Right ventricle myocardium inferior (tissue), 1 donor: ENCODE results near the gene SLIT3. TPM values are rescaled to one million over a fixed set of nuclear protein-coding genes. Genes with fewer than 3 reads are reported as not detected.
A peak's percentile ranks its signal among the peaks of the same experiment; 100 is the strongest.

Source experiments
- ATAC-seq: fragments of 200-7000 bp; cut with Tn5 transposase; one replicate; pipeline ENCODE4 v1.9.1; 2020; ENCODE audit warnings: mild to moderate bottlenecking, moderate library complexity
- DNase-seq: peaks from one replicate; pipeline ENCODE4 v3.0.0; 2021; ENCODE audit errors: missing footprints
- intact Hi-C: fragments of 100-400 bp; cut with DNase I; formaldehyde crosslinking; loops from one replicate; pipeline ENCODE4 v1.11.0; 2022
- total RNA-seq: library from RNA; stranded (reverse); fragmentation: NEBNext Ultra II Directional; extraction: Animal tissue kit (Norgen Biotek cat#: 25700); gene quantifications from one replicate; pipeline ENCODE4 v1.2.1, GENCODE V29; 2021
- donor health status: DM: no; HTN: yes; CAD: no; lungs with severe emphysema.

Gene SLIT3
- total RNA-seq, 1 donor from 2014 or later = 12.4 TPM

GRCh38 chr5:169103586-169104181, 197.3 kb downstream of the SLIT3 start:
- intact Hi-C loops = no loop called here
- DNase-seq (no peak), ATAC-seq (no peak)

GRCh38 chr5:169101966-169102365, 199.0 kb downstream of the SLIT3 start:
- intact Hi-C loops = no loop called here
- ATAC-seq = no peak
- no peak for DNase-seq

- intact Hi-C loops = no loop called here
- no peak for ATAC-seq
- DNase-seq = no peak
These were observed 200.2 kb downstream of the SLIT3 start for GRCh38 chr5:169100735-169101075.

GRCh38 chr5:169099801-169100734, 200.9 kb downstream of the SLIT3 start:
- ATAC-seq (peak; percentile 66), DNase-seq (no peak)
- intact Hi-C loops = no loop called here

GRCh38 chr5:169098331-169099121, 202.4 kb downstream of the SLIT3 start:
- intact Hi-C loops = no loop called here
- ATAC-seq = no peak
- no peak for DNase-seq

- DNase-seq = no peak
- intact Hi-C loops = no loop called here
These were observed 203.3 kb downstream of the SLIT3 start for GRCh38 chr5:169097374-169098326.

GRCh38 chr5:169095976-169096375, 205.0 kb downstream of the SLIT3 start:
- intact Hi-C loops = no loop called here
- DNase-seq (no peak), ATAC-seq (no peak)

More at GRCh38 chr5:169097374-169098326, 203.3 kb downstream of the SLIT3 start:
- ATAC-seq = peak; percentile 76

GRCh38 chr5:169095410-169095960, 205.5 kb downstream of the SLIT3 start:
- ATAC-seq = no peak
- DNase-seq = no peak
- intact Hi-C loops = no loop called here

- DNase-seq (no peak), ATAC-seq (no peak)
- intact Hi-C loops = no loop called here
These were observed 206.1 kb downstream of the SLIT3 start for GRCh38 chr5:169094586-169095409.

GRCh38 chr5:169091396-169091980, 209.5 kb downstream of the SLIT3 start:
- no peak for DNase-seq
- no peak for ATAC-seq
- intact Hi-C loops = no loop called here

GRCh38 chr5:169089343-169089742, 211.6 kb downstream of the SLIT3 start:
- DNase-seq (no peak), ATAC-seq (no peak)
- intact Hi-C loops = no loop called here

- intact Hi-C loops = no loop called here
- DNase-seq (no peak), ATAC-seq (no peak)
These were observed 212.8 kb downstream of the SLIT3 start for GRCh38 chr5:169088028-169088725.

- intact Hi-C loops = no loop called here
- DNase-seq = no peak
- ATAC-seq = no peak
These were observed 215.3 kb downstream of the SLIT3 start for GRCh38 chr5:169085636-169086035.

GRCh38 chr5:169085212-169085611, 215.7 kb downstream of the SLIT3 start:
- DNase-seq (no peak), ATAC-seq (no peak)
- intact Hi-C loops = no loop called here

GRCh38 chr5:169084775-169085174, 216.2 kb downstream of the SLIT3 start:
- ATAC-seq (no peak), DNase-seq (no peak)
- intact Hi-C loops = no loop called here

- DNase-seq (no peak), ATAC-seq (no peak)
- intact Hi-C loops = no loop called here
These were observed 217.4 kb downstream of the SLIT3 start for GRCh38 chr5:169083394-169084018.
